Hematopoietic multipotent progenitor cell treated with erythropoietin and hydrocortisone succinate and interleukin-3 and kit ligand, for 6 days (in vitro differentiated cells): ENCODE results near the gene TAOK3.
"Not testable (repeated sequence)": the region's sequence is repeated elsewhere in the genome, so short reads cannot be mapped to it uniquely, and the experiment has no call there.

Experiments
- DNase-seq: peaks from one replicate; pipeline ENCODE4 v3.0.0-alpha.2; 2015

TAOK3 gene

GRCh38 chr12:118288174-118288573 is 84.5 kb downstream of the TAOK3 start:
- peak; percentile 91 for DNase-seq

- no peak for DNase-seq
Measured at GRCh38 chr12:118287728-118288127, 85.0 kb downstream of the TAOK3 start.

GRCh38 chr12:118282767-118283166 is 89.9 kb downstream of the TAOK3 start:
- DNase-seq: no peak

- not testable (repeated sequence) for DNase-seq
Measured at GRCh38 chr12:118278288-118278687, 94.4 kb downstream of the TAOK3 start.

GRCh38 chr12:118274066-118274465 is 98.6 kb downstream of the TAOK3 start:
- DNase-seq: peak; percentile 21

GRCh38 chr12:118271770-118272417 is 100.8 kb downstream of the TAOK3 start:
- DNase-seq: no peak

- no peak for DNase-seq
Measured at GRCh38 chr12:118271183-118271582, 101.5 kb downstream of the TAOK3 start.

GRCh38 chr12:118269806-118270205 is 102.9 kb downstream of the TAOK3 start:
- DNase-seq: no peak

GRCh38 chr12:118259079-118259478 is 113.6 kb downstream of the TAOK3 start:
- DNase-seq: no peak

- no peak for DNase-seq
Measured at GRCh38 chr12:118256352-118256751, 116.4 kb downstream of the TAOK3 start.

- DNase-seq: no peak
Measured at GRCh38 chr12:118249547-118249946, 123.2 kb downstream of the TAOK3 start.

- DNase-seq: not testable (repeated sequence)
Measured at GRCh38 chr12:118245886-118246285, 126.8 kb downstream of the TAOK3 start.

GRCh38 chr12:118238888-118239287 is 133.8 kb downstream of the TAOK3 start:
- DNase-seq: no peak

- DNase-seq: no peak
Measured at GRCh38 chr12:118237908-118238307, 134.8 kb downstream of the TAOK3 start.

- DNase-seq: peak; percentile 44
Measured at GRCh38 chr12:118237052-118237665, 135.5 kb downstream of the TAOK3 start.

- DNase-seq: no peak
Measured at GRCh38 chr12:118220702-118221101, 152.0 kb downstream of the TAOK3 start.

GRCh38 chr12:118219772-118220171 is 152.9 kb downstream of the TAOK3 start:
- DNase-seq: no peak

- DNase-seq: no peak
Measured at GRCh38 chr12:118219106-118219505, 153.6 kb downstream of the TAOK3 start.

GRCh38 chr12:118213452-118213851 is 159.3 kb downstream of the TAOK3 start:
- no peak for DNase-seq

GRCh38 chr12:118212606-118213005 is 160.1 kb downstream of the TAOK3 start:
- no peak for DNase-seq

GRCh38 chr12:118206107-118206412 is 166.6 kb downstream of the TAOK3 start:
- DNase-seq: no peak

- no peak for DNase-seq
Measured at GRCh38 chr12:118193958-118194357, 178.7 kb downstream of the TAOK3 start.

- DNase-seq: no peak
Measured at GRCh38 chr12:118193477-118193876, 179.2 kb downstream of the TAOK3 start.

- DNase-seq: no peak
Measured at GRCh38 chr12:118190266-118190665, 182.4 kb downstream of the TAOK3 start.

- DNase-seq: no peak
Measured at GRCh38 chr12:118189741-118190191, 182.9 kb downstream of the TAOK3 start.
